GM18507 (cell line): ENCODE data around the gene RGPD8.
"Not testable (repeated sequence)": the region's sequence is repeated elsewhere in the genome, so short reads cannot be mapped to it uniquely, and the experiment has no call there.

Experiments
- DNase-seq: peaks from one replicate; pipeline ENCODE4 v3.0.0; 2011; ENCODE audit warnings: low read depth; ENCODE audit not compliant: insufficient read length; ENCODE audit errors: extremely low spot score
- FAIRE-seq: peaks from 2 replicates; lab custom pipeline; 2011; peaks lifted over from hg19 to GRCh38; lab: Jason Lieb, UNC

The RGPD8 gene

GRCh38 chr2:112433480-112433879 lies at the start of gene RGPD8:
Gene RGPD8 (minus strand): TSS chr2:112433645. CDS start chr2:112433453, 192 bp downstream.
- not testable (repeated sequence) for FAIRE-seq

DNA sequence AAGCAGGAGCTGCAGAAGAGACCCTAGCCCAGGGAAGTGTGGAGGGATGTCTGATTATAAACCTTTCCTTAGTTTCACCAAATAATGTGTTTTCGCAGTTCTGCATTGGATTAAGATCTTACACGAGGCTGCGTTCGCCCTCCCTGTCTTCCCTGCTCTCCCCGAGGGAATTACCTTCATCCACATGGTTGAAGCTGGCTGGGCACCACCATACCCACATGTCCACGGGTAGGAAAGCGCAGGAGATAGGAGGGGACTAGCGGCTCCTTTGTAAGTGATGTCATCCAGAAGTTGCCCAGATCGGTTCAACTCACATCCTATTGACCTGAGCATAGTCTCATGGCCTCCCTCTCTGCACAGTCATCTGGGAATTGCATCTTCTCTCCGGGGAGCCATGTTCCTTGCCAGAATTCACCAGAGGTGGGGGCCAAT lies 49.6 kb upstream of the RGPD8 start:
- DNase-seq (no peak), FAIRE-seq (no peak)

More at GRCh38 chr2:112433480-112433879, at the start of gene RGPD8:
- peak; percentile 43 for DNase-seq

DNA sequence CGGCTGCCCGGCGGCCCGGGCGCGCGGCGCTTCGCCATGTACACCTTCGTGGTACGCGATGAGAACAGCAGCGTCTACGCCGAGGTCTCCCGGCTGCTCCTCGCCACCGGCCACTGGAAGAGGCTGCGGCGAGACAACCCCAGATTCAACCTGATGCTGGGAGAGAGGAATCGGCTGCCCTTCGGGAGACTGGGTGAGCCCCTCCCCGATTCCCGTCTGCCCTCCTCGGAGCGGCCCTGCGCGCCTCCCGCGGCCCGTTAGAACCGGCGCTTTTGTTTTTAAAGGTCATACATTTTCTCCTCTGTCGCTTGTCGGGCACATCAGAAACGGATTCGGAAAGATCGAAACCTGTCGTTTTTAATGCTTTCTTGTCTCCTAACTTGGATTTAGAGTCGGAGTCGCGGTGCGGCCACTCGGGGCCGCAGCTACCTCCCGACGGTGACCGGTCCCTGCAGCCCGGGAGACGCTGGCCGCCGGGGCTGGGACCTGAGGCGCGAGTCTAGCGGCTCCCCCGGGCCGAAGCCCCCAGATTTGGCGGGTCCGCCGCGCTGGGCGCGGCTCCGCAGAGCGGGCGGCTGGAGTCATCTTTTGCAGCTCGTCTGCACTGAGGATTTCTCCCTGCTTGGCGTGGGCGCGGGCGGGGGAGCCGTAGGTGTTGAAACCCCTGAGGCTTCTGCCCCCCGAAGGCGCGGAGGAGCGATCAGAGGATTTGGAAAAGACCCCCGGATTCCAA lies 49.0 kb upstream of the RGPD8 start:
- FAIRE-seq (no peak), DNase-seq (peak; percentile 26)

DNA sequence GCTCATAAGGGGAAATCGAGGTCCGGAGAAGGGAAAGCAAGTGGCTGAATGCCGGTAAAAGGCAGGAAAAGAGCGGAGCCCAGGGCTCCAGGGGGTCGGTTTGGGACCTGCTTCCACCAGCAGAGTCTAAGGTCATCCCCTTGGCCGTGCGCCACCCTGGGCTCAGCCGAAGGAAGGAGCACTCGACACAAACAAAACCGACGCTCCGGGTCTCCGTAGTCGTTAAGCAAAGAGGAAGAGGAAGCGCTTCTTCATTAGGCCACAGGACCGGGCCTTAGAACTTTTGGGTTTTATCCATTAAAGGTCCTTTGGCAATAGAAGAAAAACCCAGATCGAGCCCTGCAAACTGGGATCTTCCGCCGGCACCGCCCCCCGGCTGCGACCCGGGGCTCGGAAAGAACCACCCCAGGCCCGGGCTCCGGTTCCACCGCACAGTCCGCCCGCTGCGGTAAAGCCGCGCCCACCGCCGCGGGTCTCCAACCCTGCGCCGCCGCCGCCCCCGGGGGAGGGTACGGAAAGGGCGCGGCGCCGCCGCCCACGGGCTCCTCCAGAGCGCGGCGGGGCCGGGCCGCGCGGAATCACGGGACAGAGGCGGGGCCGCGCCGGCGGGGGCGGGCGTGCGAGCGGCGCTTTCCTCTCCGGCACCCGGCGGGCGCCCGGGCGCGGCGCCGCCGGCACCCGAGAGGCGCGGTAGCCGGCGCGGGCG lies 48.2 kb upstream of the RGPD8 start, which contains the start of gene TTL:
TTL (plus strand) TSS at position 629 of the 706 bp plus-strand sequence. CDS start 189 bp downstream, outside the sequence.
- DNase-seq (peak; percentile 68), FAIRE-seq (no peak)

DNA sequence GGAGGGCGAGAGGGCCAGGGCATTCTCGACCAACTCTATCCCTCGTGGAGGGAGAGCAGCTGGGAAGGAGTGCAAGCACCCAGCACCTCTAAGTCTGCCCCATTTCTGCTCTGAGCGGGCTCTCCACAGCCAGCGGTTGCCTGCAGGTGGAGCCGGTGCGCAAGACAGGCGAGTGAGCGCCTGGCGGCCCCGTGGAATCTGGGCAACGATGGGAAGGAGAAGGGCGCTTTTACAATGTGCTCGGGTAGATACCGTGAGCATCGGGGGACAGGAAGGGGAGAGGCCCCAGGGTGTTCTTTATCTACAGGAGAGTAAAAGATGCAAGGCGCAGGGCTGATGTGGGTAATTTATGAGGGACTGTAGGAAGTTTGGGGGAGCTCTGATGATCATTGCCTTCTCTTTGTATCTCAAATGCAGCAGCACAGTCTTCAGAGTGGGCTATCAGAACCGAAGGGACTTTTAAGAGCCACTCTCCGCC lies 47.6 kb upstream of the RGPD8 start:
- FAIRE-seq (peak; percentile 73), DNase-seq (peak; percentile 82)

DNA sequence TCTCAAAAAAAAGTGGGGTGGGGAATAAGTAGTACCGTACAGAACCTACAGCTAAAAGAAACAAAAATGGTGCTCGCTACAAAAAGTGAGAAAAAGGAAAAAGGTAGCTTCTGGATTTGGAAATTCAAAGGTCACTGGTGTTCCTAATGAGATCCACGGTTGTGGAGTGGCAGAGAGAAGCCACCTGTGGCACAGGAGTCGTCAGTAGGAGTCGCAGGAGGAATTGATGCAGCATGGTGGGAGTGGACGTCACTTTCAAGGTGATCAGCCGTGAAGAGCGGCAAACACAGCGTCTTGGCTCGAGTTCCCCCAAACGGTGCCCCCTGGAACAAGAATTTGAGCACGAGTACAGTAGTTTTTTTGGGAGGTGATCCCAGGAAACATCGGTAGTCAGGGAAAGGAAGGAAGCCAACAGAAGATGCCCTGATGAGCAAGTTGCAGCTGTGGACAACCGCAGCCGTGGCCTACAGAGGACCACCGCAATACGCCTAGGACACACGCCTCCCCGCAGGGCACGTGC lies 47.1 kb upstream of the RGPD8 start:
- DNase-seq (peak; percentile 23), FAIRE-seq (peak; percentile 61)

GRCh38 chr2:112476434-112476833 lies 43.0 kb upstream of the RGPD8 start:
- DNase-seq: no peak

DNA sequence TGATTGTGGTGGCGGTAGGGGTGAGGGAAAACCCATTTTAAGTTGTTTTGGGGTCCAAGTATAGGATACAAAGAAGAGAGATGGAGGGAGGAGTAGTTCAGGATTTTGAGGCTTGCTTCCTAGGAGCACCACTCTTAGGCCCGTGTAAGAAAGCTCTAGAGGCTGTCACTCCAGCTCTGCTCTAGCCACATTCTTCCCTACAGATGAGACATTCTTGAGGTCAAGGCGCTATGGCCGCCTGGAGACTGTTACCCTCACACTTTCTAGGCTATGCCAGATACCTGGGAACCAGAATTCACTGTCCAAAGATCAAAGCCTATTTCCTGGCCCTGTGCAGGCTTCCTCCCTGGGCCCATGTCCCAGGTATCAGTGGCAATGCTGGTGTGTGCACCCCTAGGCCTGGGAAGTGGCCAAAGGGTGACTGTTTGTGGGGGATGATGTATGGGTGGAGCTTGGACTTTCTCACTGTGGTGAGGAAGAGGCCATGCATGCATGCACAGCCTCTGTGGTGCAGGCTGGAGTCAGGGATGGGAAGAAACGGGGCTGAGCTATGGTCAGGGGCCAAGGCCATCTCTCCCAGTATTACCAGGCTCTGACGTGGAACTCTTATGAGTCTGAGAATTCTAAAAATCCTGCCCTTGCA lies 41.5 kb upstream of the RGPD8 start:
- DNase-seq (no peak), FAIRE-seq (no peak)

More at GRCh38 chr2:112476434-112476833, 43.0 kb upstream of the RGPD8 start:
- FAIRE-seq: no peak

- FAIRE-seq (no peak), DNase-seq (no peak)
These were observed 39.3 kb upstream of the RGPD8 start for GRCh38 chr2:112472547-112473263.

- DNase-seq (no peak), FAIRE-seq (no peak)
These were observed 31.9 kb upstream of the RGPD8 start for GRCh38 chr2:112465382-112465781.

DNA sequence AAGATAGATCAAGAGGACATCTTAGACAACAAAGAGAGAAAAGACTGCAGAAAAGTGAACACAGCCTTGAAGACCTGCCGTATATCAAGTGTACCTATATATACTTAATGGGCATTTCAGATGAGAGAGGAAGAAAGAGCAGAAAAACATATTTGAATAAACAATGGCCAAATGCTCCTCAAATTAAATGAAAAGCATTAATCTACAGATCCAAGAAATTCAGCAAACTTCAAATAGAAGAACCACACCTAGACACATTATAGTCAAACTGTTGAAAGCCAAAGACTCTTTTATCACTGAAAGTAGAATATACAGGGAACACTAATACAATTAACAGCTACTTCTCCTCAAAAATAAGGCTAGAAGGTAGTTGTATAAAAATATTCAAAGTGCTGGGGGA lies 29.8 kb upstream of the RGPD8 start:
- DNase-seq (no peak), FAIRE-seq (no peak)

- FAIRE-seq: no peak
- DNase-seq: no peak
These were observed 28.7 kb upstream of the RGPD8 start for GRCh38 chr2:112462178-112462577.

GRCh38 chr2:112459372-112459771 lies 25.9 kb upstream of the RGPD8 start:
- FAIRE-seq: no peak
- no peak for DNase-seq

- no peak for FAIRE-seq
These were observed 21.1 kb upstream of the RGPD8 start for GRCh38 chr2:112454586-112454985.

GRCh38 chr2:112451317-112451716 lies 17.9 kb upstream of the RGPD8 start:
- DNase-seq (no peak), FAIRE-seq (no peak)

More at GRCh38 chr2:112454586-112454985, 21.1 kb upstream of the RGPD8 start:
- no peak for DNase-seq

- no peak for FAIRE-seq
- DNase-seq: no peak
These were observed 16.4 kb upstream of the RGPD8 start for GRCh38 chr2:112449854-112450253.

- not testable (repeated sequence) for FAIRE-seq, DNase-seq
These were observed 10.8 kb upstream of the RGPD8 start for GRCh38 chr2:112444256-112444655.

- not testable (repeated sequence) for FAIRE-seq, DNase-seq
These were observed 5.3 kb upstream of the RGPD8 start for GRCh38 chr2:112438603-112439261.

DNA sequence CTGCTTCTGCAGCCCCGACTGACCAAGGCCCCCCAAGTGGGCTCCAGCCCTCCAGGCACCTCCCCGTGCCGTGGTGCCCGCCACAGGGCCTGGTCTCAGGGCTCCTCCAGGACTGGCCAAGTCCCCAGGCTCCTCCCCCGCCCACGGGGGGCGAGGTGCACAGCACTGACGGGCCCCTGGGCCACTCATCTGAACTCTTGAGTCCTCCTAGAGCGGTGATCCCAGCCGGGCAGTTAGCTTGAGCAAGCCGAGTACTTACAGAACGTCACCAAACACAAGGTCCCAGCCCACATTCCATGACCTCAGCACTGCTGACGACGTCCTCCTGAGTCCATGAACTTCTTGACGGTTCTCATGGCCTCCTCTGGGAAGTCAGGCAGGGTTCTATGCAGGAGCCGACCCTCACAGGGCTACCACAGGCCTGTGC lies 4.0 kb upstream of the RGPD8 start:
- DNase-seq, FAIRE-seq: not testable (repeated sequence)
